IPS-18a (cell line): ENCODE results near the gene CDC45.
"Not testable (repeated sequence)": the region's sequence is repeated elsewhere in the genome, so short reads cannot be mapped to it uniquely, and the experiment has no call there.

ENCODE experiments used
- H3K27ac ChIP-seq: one replicate; pipeline ENCODE4 v1.5.1; 2013; ENCODE audit warnings: low read length
- H3K27me3 ChIP-seq: one replicate; pipeline ENCODE4 v1.6.1; 2013; ENCODE audit warnings: mild to moderate bottlenecking, low read length; ENCODE audit not compliant: control insufficient read depth, insufficient read depth
- H3K36me3 ChIP-seq: one replicate; pipeline ENCODE4 v1.6.1; 2013; ENCODE audit warnings: low read depth, low read length; ENCODE audit not compliant: control insufficient read depth
- H3K4me1 ChIP-seq: one replicate; pipeline ENCODE4 v1.6.1; 2013; ENCODE audit warnings: low read depth, low read length; ENCODE audit not compliant: control insufficient read depth
- H3K4me3 ChIP-seq: one replicate; pipeline ENCODE4 v1.5.1; 2013; ENCODE audit warnings: low read length
- H3K9ac ChIP-seq: one replicate; pipeline ENCODE4 v1.6.1; 2013; ENCODE audit warnings: mild to moderate bottlenecking, low read length, moderate library complexity
- H3K9me3 ChIP-seq: one replicate; pipeline ENCODE4 v1.6.1; 2013; ENCODE audit warnings: low read depth, low read length; ENCODE audit not compliant: control insufficient read depth

CDC45 gene

GRCh38 chr22:19479355-19480172 is at the start of gene CDC45:
TSS of gene CDC45 (plus strand) at chr22:19479920. CDS start at chr22:19479969, 49 bp downstream.
- Histone ChIP-seq H3K9ac (peak within 1 kb of the TSS; percentile 95), H3K36me3 (peaks cover 24% of the 10 kb centered on the region)

DNA sequence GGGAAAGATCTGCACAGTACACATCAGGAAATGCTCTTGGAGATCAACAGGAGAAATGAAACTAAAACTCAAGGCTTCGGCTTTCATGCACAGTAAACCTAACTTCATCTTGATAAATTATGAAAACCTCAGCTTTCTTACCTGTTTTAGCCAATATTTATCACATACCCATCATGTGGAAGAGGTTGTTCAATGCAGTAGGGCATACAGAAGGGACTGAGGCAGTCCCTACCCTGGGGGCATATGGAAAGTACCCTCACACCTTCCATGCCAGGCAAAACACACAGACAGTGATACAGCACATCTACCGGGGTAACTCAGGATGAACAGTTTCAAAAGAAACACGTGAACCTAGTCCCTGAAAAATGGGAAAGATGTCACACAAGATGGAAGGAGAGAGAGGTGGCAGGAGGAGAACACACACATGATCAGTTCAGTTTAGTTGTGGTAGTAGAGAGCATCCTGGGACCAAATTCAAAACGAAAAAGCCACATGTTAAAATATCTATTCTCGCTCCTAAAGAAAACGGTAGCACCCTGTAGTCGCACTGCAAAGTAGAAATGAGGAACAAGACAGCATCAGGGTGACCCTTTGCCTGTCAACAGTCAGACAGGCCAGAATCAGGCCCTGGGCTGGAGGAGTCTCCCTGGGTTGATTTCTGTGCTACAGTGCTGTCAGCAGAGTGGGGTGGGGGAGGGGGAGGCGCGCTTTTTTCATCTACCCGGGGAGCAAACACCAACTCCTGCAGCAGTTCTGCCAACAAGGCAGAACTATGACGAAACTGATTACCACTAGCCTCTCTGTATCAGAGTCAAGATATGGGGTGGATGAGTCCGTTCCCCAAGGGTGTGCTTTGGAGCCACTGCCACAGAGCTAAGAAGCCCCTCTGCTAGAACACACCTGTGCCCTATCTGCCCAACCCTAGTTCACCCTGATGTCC is 49.5 kb upstream of the CDC45 start:
- Histone ChIP-seq H3K9ac (peak overlapping the region; percentile 89), H3K4me3 (peak overlapping the region; percentile 90), H3K9me3 (no peaks in the 10 kb centered on the region), H3K4me1 (no peaks in the 10 kb centered on the region), H3K36me3 (peaks cover 6% of the 10 kb centered on the region), H3K27ac (no peak overlapping the region), H3K27me3 (no peaks in the 10 kb centered on the region)

More at GRCh38 chr22:19479355-19480172, at the start of gene CDC45:
- no peaks in the 10 kb centered on the region for H3K27me3 ChIP-seq
- H3K9me3 ChIP-seq, result no peaks in the 10 kb centered on the region
- peaks cover 5% of the 10 kb centered on the region for H3K4me1 ChIP-seq
- peak within 1 kb of the TSS; percentile 100 for H3K27ac ChIP-seq
- H3K4me3 ChIP-seq, result peak within 1 kb of the TSS; percentile 86

- Histone ChIP-seq H3K9me3 (no peaks in the 10 kb centered on the region), H3K4me1 (no peaks in the 10 kb centered on the region), H3K4me3 (peak overlapping the region; percentile 90), H3K27ac (no peak overlapping the region), H3K36me3 (peaks cover 13% of the 10 kb centered on the region), H3K9ac (peak overlapping the region; percentile 89), H3K27me3 (no peaks in the 10 kb centered on the region)
Observed at GRCh38 chr22:19430890-19431541, 48.7 kb upstream of the CDC45 start.

DNA sequence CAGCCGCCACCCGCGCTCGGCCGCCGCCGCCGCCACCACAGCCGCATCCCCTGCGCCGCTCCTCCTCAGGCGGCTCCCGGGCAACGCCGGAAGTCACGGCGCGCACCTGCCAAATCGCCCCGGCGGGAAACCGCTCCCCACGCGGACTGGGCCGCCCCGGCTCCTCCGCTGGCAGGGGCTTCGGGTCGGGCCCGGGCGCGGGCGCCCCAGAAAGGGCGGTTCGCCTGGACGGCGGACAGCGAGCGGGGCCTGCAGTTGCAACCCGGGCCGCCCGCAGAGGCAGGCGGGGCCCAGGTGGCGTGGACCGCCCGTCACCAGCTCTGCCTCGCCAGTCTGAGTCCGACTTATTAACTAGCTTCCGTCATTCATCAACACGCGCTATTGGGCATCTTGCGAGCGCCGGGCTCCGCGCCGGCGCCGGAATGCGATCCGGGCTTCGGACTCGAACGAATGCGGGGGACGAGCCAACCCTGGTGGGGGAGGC is 48.0 kb upstream of the CDC45 start, which contains the start of gene HIRA:
HIRA (minus strand) TSS at position 85 of the 484 bp plus-strand sequence. CDS start 257 bp downstream, outside the sequence.
- peak within 1 kb of the TSS; percentile 90 for H3K4me3 ChIP-seq
- H3K27me3 ChIP-seq, result no peaks in the 10 kb centered on the region
- H3K4me1 ChIP-seq, result no peaks in the 10 kb centered on the region
- H3K27ac ChIP-seq, result no peak within 1 kb of the TSS
- H3K36me3 ChIP-seq, result peaks cover 13% of the 10 kb centered on the region
- peak within 1 kb of the TSS; percentile 89 for H3K9ac ChIP-seq
- no peaks in the 10 kb centered on the region for H3K9me3 ChIP-seq

GRCh38 chr22:19432133-19432851 is 47.4 kb upstream of the CDC45 start, which contains the start of gene MRPL40:
TSS of gene MRPL40 (plus strand) at chr22:19432545. CDS start at chr22:19432555, 10 bp downstream.
- H3K27me3 ChIP-seq, result no peaks in the 10 kb centered on the region
- H3K36me3 ChIP-seq, result peaks cover 13% of the 10 kb centered on the region
- H3K9ac ChIP-seq, result peak within 1 kb of the TSS; percentile 89
- H3K4me1 ChIP-seq, result no peaks in the 10 kb centered on the region
- no peak within 1 kb of the TSS for H3K27ac ChIP-seq
- H3K4me3 ChIP-seq, result peak within 1 kb of the TSS; percentile 89
- no peaks in the 10 kb centered on the region for H3K9me3 ChIP-seq

- Histone ChIP-seq H3K9me3 (no peaks in the 10 kb centered on the region), H3K9ac (no peak overlapping the region), H3K27me3 (no peaks in the 10 kb centered on the region), H3K4me1 (no peaks in the 10 kb centered on the region), H3K36me3 (peaks cover 13% of the 10 kb centered on the region), H3K4me3 (no peak overlapping the region), H3K27ac (no peak overlapping the region)
Observed at GRCh38 chr22:19434401-19434800, 45.3 kb upstream of the CDC45 start.

DNA sequence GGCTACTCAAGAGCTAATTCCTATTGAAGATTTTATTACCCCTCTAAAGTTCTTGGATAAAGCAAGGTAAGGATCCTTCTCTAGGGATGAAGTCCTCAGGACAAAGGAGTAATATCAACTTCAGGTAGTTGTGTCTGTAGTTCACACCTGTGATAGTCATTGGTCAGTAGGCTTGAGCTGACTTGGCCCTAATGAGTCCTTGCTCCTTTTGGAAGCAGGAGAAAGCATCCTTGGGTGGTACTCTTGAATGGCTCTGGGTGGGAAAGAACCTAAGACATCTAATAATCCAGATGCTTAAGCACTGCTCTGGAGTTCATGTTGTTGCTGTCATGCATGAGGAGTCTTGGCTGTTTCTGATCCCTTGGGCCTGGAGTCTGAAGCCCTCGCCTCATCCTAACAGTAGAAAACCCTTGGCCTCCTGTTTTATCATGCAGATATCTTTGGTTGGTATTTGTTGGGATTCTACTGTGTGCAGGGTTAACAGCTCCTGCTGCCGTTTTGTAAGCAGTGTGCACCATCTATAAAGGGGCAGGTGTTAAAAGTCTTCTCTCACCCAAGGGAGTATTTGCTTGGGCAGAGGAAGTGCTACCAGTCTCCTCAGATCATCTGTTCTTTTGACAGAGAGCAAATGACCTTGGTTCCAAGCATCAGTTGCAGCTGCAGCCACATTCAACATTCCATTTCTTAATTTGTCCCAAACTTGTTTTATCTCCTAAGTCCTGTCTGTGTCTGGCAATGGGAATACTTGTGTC is 44.7 kb upstream of the CDC45 start:
- H3K36me3 ChIP-seq, result peaks cover 13% of the 10 kb centered on the region
- H3K9me3 ChIP-seq, result no peaks in the 10 kb centered on the region
- H3K4me3 ChIP-seq, result no peak overlapping the region
- no peak overlapping the region for H3K27ac ChIP-seq
- no peaks in the 10 kb centered on the region for H3K4me1 ChIP-seq
- no peaks in the 10 kb centered on the region for H3K27me3 ChIP-seq
- H3K9ac ChIP-seq, result no peak overlapping the region

GRCh38 chr22:19436444-19437161 is 43.1 kb upstream of the CDC45 start:
- H3K36me3 ChIP-seq, result peaks cover 13% of the 10 kb centered on the region
- H3K27ac ChIP-seq, result not testable (repeated sequence)

GRCh38 chr22:19438298-19438697 is 41.4 kb upstream of the CDC45 start:
- Histone ChIP-seq H3K4me1 (no peaks in the 10 kb centered on the region), H3K9me3 (no peaks in the 10 kb centered on the region), H3K27ac (no peak overlapping the region), H3K36me3 (peaks cover 13% of the 10 kb centered on the region), H3K27me3 (no peaks in the 10 kb centered on the region), H3K4me3 (no peak overlapping the region), H3K9ac (no peak overlapping the region)

More at GRCh38 chr22:19436444-19437161, 43.1 kb upstream of the CDC45 start:
- not testable (repeated sequence) for H3K9me3 ChIP-seq, H3K27me3 ChIP-seq, H3K9ac ChIP-seq, H3K4me1 ChIP-seq, H3K4me3 ChIP-seq
